NCI-H1694 (cell line): Measurements from ENCODE around the gene SLC25A20.
"Not testable (repeated sequence)": the region's sequence is repeated elsewhere in the genome, so short reads cannot be mapped to it uniquely, and the experiment has no call there.

Experiments used
- DNase-seq: peaks from one replicate; lab custom pipeline; 2025; lab: John Stamatoyannopoulos, UW

Gene SLC25A20

GRCh38 chr3:48898383-48899234 lies at the start of gene SLC25A20:
SLC25A20 (minus strand) TSS chr3:48898882; CDS start chr3:48898794, 88 bp downstream.
- no peak for DNase-seq

- DNase-seq, result no peak
Observed at GRCh38 chr3:48945891-48946549, 47.3 kb upstream of the SLC25A20 start.

GRCh38 chr3:48945432-48945831 lies 46.8 kb upstream of the SLC25A20 start:
- DNase-seq, result no peak

GRCh38 chr3:48938689-48939088 lies 40.0 kb upstream of the SLC25A20 start:
- no peak for DNase-seq

GRCh38 chr3:48938156-48938555 lies 39.5 kb upstream of the SLC25A20 start:
- no peak for DNase-seq

- DNase-seq, result no peak
Observed at GRCh38 chr3:48935530-48935929, 36.8 kb upstream of the SLC25A20 start.

- DNase-seq, result no peak
Observed at GRCh38 chr3:48934333-48934991, 35.8 kb upstream of the SLC25A20 start.

- DNase-seq, result no peak
Observed at GRCh38 chr3:48931944-48932580, 33.4 kb upstream of the SLC25A20 start.

- no peak for DNase-seq
Observed at GRCh38 chr3:48930590-48930989, 31.9 kb upstream of the SLC25A20 start.

GRCh38 chr3:48929358-48930035 lies 30.8 kb upstream of the SLC25A20 start:
- no peak for DNase-seq

GRCh38 chr3:48928679-48929078 lies 30.0 kb upstream of the SLC25A20 start:
- DNase-seq, result no peak

- DNase-seq, result no peak
Observed at GRCh38 chr3:48927928-48928327, 29.2 kb upstream of the SLC25A20 start.

- DNase-seq, result no peak
Observed at GRCh38 chr3:48926425-48927392, 28.0 kb upstream of the SLC25A20 start.

GRCh38 chr3:48919215-48920138 lies 20.8 kb upstream of the SLC25A20 start:
- peak; percentile 5 for DNase-seq

- peak; percentile 9 for DNase-seq
Observed at GRCh38 chr3:48918388-48919214, 19.9 kb upstream of the SLC25A20 start, which contains the start of gene ARIH2. ARIH2 (plus strand) TSS chr3:48918842; CDS start chr3:48927559, 8,717 bp downstream.

GRCh38 chr3:48915296-48915695 lies 16.6 kb upstream of the SLC25A20 start:
- DNase-seq, result no peak

- DNase-seq, result not testable (repeated sequence)
Observed at GRCh38 chr3:48907026-48907425, 8.3 kb upstream of the SLC25A20 start.

- DNase-seq, result no peak
Observed at GRCh38 chr3:48899273-48899672, 591 bp upstream of the SLC25A20 start.
